Measurements from ENCODE around the gene SRCAP.

SRCAP gene

GRCh38 chr16:30760001-30760559 lies 61.1 kb downstream of the SRCAP start:
- no peak for DNase-seq

DNA sequence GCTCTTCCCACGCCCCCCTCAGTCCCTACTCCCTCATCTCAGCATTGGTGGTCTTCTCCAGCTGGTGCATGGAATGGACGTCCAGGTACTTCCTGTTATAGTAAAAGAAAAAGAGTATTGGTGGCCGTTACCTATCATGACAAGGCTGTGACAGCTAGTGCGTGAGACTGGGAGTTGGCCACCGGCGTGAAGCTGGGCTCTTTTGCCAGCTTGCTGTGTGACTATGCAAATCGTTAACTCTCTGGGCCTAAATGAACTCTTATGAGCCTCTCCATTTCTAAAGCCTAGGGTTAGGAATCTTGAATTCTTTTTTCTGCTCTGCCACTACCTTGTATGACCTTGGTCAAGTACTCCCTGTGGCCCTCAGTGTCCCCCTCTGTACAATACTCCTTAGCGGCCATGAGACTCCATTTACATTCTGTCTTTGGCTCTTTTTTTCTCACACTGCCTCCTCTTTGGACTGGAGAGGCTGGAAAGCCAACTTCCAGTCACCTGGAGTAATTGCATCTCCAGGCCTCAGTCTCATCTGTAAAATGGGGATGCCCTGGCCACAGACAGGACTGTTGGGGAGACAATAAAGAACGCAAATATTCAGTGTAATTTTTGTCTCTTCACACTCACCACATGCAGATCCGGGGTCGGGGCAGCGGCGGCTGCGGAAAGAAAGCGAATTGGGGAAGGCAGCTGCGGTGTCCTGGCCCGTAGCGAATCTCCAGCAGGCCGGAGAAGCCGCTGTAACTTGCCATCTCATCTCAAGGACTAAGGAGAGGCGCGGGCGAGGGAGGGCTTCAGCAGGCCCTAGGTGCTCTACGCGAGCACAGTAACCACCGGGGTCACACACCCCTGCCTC lies 61.8 kb downstream of the SRCAP start:
- DNase-seq, result peak; percentile 13

DNA sequence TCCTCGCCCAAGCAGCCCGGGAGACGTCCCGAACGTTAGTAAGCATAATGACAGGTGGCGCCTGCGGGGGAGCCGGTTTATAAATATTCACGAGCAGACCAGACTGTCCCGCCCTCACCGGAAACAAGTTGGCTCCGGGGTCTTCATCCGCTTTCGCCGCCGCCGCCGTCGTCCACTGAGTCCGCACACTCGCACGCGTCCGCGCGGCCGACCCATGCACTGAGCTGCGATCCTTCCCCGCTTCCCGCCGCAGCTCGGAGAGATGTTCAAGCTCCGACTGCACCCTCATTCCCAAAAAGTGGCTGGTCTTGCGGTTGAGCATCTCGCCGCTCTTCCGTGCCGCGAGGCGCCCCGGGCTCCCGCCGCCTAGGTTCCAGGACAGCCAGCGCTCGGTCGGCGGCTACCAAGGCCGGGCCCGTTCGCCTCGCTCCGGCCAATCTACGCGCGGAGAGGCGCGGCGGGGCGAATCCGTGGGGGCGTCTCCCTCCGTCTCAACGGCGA lies 62.5 kb downstream of the SRCAP start:
- DNase-seq, result peak; percentile 20

- DNase-seq, result peak; percentile 96
Measured at GRCh38 chr16:30761928-30762902, 63.2 kb downstream of the SRCAP start, which contains the start of the genes CFAP119 and RNF40. TSS of gene CFAP119 (minus strand) at chr16:30762062. CDS start at chr16:30761748, 314 bp downstream. TSS of gene RNF40 (plus strand) at chr16:30762322. CDS start at chr16:30762546, 224 bp downstream.

DNA sequence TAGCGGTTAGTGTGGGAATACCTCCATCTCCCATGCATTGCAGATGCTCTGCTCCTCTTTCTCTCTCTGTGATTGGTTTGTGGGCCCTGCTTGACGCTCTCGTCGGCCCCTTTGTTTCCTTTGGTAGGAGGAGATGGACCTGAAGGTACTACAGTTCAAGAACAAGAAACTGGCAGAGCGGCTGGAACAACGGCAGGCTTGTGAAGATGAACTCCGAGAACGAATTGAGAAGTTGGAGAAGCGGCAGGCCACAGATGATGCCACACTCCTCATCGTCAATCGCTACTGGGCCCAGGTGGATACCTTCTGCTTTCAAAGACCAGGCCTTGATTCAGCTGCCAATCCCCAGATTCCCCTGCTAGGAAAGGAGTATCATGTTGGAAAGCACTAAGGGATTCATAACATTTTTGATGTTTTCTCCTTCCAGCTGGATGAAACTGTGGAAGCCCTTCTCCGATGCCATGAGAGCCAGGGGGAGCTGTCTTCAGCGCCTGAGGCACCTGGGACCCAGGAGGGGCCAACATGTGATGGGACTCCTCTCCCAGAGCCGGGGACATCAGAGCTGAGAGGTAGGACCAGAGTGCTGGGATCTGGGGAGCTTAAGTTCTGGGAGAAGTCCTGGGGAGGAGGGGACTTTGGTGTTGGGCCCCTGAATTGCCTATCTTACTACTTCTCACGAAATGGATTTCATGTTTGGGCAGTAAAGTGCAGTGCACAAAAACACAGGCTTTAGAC lies 64.2 kb downstream of the SRCAP start:
- no peak for DNase-seq

- DNase-seq, result no peak
Measured at GRCh38 chr16:30764086-30764485, 65.1 kb downstream of the SRCAP start.

DNA sequence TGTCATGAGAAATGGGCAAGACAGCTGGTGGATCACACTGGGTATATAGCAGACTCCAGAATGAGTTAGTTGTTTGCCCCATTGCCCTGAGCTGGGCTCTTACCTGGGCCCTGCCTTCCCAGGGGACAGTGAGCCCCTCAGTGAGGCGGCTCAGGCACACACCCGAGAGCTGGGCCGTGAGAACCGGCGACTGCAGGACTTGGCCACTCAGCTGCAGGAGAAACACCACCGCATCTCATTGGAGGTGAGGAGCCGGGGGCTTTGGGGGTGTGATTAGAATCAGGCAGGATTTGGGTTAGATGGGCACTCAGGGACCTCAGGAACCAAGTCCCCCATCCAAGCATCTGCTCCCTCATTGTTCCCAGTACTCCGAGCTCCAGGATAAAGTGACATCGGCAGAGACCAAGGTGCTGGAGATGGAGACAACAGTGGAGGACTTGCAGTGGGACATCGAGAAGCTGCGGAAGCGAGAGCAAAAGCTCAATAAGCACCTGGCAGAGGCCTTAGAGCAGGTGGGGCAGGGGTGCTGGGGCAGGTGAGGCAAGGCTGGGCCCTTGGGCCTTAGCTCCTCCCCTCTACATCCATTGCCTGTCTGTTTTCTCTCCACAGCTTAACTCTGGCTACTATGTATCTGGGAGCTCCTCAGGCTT lies 66.0 kb downstream of the SRCAP start:
- DNase-seq, result no peak

- no peak for DNase-seq
Measured at GRCh38 chr16:30766206-30766932, 67.4 kb downstream of the SRCAP start.

GRCh38 chr16:30766933-30767284 lies 67.9 kb downstream of the SRCAP start:
- DNase-seq, result no peak

DNA sequence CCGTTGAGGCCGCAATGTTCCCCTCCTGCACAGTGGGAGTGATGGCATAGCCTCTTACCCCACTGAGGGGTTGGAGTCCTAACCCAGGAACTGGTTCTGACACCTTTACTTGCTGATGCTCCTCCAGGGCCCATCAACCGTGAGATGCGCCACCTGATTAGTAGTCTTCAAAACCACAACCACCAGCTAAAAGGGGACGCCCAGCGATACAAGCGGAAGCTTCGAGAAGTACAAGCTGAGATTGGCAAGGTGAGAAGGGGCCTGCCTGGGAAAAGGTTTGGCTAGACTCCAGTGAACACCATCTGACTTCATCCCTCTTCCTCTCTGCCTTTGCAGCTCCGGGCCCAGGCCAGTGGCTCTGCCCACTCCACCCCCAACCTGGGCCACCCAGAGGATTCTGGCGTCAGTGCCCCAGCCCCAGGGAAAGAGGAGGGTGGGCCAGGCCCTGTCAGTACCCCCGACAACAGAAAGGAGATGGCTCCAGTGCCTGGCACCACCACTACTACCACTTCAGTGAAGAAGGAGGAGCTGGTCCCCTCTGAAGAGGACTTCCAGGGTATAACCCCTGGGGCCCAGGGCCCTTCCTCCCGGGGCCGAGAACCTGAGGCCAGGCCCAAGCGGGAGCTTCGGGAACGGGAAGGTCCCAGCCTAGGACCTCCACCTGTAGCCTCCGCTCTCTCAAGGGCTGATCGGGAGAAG lies 68.9 kb downstream of the SRCAP start:
- DNase-seq, result no peak

- DNase-seq, result no peak
Measured at GRCh38 chr16:30768583-30769181, 69.7 kb downstream of the SRCAP start.

DNA sequence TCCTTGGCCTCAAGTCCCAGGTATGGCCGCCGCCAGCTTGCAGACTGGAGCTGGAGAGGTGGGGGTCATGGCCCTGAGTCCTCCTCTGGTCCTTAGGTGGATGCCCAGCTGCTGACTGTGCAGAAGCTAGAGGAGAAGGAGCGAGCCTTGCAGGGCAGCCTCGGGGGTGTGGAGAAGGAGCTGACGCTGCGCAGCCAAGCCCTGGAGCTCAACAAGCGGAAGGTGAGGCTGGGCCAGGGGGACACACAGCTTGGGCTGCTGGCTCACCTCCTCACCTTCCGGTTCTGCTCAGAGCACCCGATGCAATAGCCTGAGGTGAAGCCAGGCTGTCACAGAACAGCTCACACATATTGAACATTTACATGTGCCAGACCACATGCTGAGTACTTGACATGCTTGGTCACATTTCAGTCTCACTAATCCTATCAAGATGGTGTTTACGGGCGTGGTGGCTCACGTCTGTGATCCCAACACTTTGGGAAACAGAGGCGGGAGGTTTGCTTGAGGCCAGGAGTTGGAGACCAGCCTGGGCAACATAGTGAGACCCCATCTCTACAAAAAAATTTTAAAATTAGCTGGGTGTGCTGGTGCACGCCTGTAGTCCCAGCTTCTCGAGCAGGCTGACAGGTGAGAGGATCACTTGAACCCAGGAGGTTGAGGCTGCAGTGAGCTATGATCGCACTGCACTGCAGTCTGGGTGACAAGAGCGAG lies 70.6 kb downstream of the SRCAP start:
- no peak for DNase-seq

- DNase-seq, result no peak
Measured at GRCh38 chr16:30771726-30772125, 72.8 kb downstream of the SRCAP start.

DNA sequence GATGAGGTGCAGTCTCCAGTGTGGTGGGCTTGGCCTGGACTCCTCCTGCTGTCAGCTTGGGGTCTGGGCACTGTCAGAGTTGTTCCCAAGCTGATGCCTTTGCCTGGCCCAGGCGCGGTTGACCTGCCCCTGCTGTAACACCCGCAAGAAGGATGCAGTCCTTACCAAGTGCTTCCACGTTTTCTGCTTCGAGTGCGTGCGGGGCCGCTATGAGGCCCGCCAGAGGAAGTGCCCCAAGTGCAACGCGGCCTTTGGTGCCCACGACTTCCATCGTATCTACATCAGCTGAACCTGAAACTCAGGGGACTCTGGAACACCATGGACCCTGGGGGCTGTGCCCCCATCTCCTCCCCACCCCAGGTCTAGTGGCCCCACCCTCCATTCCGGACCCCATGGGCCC lies 74.9 kb downstream of the SRCAP start:
- no peak for DNase-seq

DNA sequence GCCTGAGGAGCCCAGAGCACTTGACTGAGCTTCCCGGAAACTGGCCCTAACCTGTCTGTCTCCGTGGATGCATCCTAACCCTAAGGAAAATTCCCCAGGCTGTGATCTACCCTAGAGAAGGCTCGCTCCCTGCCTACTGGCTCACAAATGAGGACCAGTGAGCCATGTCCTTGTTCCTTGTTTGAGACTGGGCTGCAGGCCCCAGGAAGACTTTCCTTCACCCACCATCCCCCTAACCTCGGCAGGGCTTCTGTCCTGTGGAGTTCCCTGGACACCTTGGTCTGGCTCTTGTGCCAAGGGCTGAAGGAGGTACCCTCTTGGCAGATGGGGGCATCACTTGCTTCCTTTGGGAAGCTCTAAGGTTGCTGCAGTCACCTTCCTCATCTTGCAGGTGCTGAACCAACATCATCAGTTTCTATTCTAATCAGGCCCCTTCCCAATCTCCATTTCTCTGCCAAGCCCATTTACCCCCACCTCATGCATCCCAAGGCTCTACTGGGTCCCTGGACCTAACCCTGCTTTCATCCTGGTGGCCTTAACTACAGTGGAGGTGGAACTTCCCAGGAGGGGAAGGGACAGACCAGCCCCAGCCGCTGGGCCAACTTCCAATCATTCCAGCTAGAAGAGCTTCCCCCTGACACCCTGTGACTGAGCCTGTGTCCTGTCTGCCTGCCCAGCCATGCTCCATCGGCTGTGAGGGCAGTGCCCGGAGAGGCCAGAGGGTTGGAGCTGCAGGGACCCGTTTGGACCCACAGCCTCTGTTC lies 75.6 kb downstream of the SRCAP start:
- no peak for DNase-seq

- DNase-seq, result no peak
Measured at GRCh38 chr16:30775131-30775391, 76.1 kb downstream of the SRCAP start.

DNA sequence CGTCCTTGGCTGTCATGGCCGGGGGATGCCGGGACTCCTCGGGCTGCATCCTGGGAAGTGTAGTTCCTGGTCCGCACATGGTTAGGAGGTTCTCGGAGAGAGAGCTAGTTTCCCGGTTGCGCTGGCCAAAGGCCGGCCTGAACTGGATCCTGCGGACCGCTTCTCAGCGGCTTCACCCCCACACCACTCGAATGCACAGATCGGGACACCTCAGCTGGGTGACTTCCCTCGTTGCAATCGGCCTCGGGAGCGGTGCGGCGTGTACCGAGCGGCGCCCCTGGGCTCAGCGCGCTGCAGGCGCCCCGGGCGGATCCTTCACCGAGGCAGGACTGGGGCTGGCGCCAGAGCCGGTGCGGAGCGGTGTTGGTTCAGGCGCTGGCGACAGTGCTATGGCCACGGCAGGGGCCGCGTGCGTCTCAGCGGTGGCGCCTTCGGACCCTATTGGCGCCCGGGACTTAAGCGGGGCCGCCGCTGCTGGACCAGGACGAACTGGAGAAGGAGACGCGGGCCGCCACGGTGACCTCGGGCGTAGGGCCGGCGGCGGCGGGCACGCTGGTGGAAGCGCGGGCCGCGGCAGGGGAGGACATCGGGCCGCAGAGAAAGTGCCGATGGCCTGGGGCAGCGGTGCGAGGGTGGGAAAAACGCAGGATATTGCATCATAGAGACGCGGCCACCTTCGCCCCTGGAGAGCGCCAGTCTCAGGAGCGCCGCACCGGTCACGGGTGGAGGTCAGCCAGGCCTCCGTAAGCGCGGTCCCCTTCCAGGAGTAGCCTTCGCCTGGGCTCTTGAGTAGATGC lies 76.6 kb downstream of the SRCAP start:
- peak; percentile 71 for DNase-seq

All from NCI-H526 treated with DMSO at 0.1 percent for 48 hours (cell line).